Panc1 (cell line): Measurements from ENCODE around the gene FIGNL2. TPM values are rescaled to one million over a fixed set of nuclear protein-coding genes. Genes with fewer than 3 reads are reported as not detected.

ENCODE experiments used
- ATAC-seq: fragments of 200-7000 bp; cut with Tn5 transposase; 2 replicates; pipeline ENCODE4 v1.9.1; 2020; ENCODE audit warnings: mild to moderate bottlenecking, moderate library complexity
- BruUV-seq: library from RNA; stranded (reverse); fragments of 400-500 nt; replicated peaks from 2 replicates; lab custom pipeline; 2021; lab: Mats Ljungman, UMichigan
- CTCF ChIA-PET: fragments of 300-600 bp; sonication (Branson Sonifier 250); formaldehyde crosslinking; loops from one replicate; lab custom pipeline; 2022; ENCODE audit warnings: antibody characterized with exemption; lab: Charles Lee
- POLR2A ChIA-PET: fragments of 300-600 bp; sonication (Branson Sonifier 250); formaldehyde crosslinking; loops from one replicate; lab custom pipeline; 2022; ENCODE audit warnings: antibody characterized with exemption; lab: Charles Lee
- DNase-seq: peaks from one replicate; pipeline ENCODE4 v3.0.0-alpha.2; 2010; ENCODE audit warnings: low read depth, low spot score
- H3K27ac ChIP-seq: 2 replicates; pipeline ENCODE4 v1.5.1; 2011; ENCODE audit warnings: mild to moderate bottlenecking, low read length, inconsistent platforms
- H3K27me3 ChIP-seq: fragments of 200-500 bp; sonication (Bioruptor generic); 2 replicates; pipeline ENCODE4 v1.6.0; 2014; ENCODE audit warnings: low read length, inconsistent platforms; ENCODE audit not compliant: control insufficient read depth, insufficient read depth
- H3K36me3 ChIP-seq: fragments of 200-500 bp; sonication (Bioruptor generic); 2 replicates; pipeline ENCODE4 v1.5.1; 2014; ENCODE audit warnings: inconsistent platforms, mild to moderate bottlenecking, low read length, moderate library complexity; ENCODE audit not compliant: control insufficient read depth, insufficient read depth
- H3K4me1 ChIP-seq: 2 replicates; pipeline ENCODE4 v1.5.1; 2011; ENCODE audit warnings: inconsistent platforms, mild to moderate bottlenecking, low read length, moderate library complexity; ENCODE audit not compliant: control insufficient read depth, insufficient read depth
- H3K4me3 ChIP-seq, 2 experiments: 2 replicates each; pipeline ENCODE4 v1.5.1; 2011 to 2012; ENCODE audit warnings: low read depth in 2 of 2, low read length in 2 of 2, mild to moderate bottlenecking in 2 of 2, inconsistent platforms in 1 of 2, moderate library complexity in 1 of 2
- H3K9me3 ChIP-seq: fragments of 200-500 bp; sonication (Bioruptor generic); 2 replicates; pipeline ENCODE4 v1.5.1; 2014; ENCODE audit warnings: low read depth, mild to moderate bottlenecking, inconsistent platforms, low read length, moderate library complexity; ENCODE audit not compliant: control insufficient read depth, insufficient read depth
- POLR2AphosphoS5 ChIP-seq: IDR thresholded peaks from 2 replicates; pipeline ENCODE4 v1.6.1; 2012; ENCODE audit warnings: mild to moderate bottlenecking, low read depth, low read length, moderate library complexity
- SIN3A ChIP-seq: IDR thresholded peaks from 2 replicates; pipeline ENCODE4 v1.6.1; 2012; ENCODE audit warnings: low read depth, mild to moderate bottlenecking, low read length, moderate library complexity, borderline replicate concordance; ENCODE audit not compliant: insufficient read depth
- TCF7L2 ChIP-seq: IDR thresholded peaks from 2 replicates; pipeline ENCODE4 v1.6.1; 2011; ENCODE audit warnings: mild to moderate bottlenecking, low read depth, low read length, inconsistent platforms
- in situ Hi-C: cut with HindIII; loops from 2 replicates; pipeline ENCODE4 v1.10.0; 2016; ENCODE audit warnings: low sequenced_read_pairs, low pct_unique_long_range_greater_than_20kb
- intact Hi-C: fragments of 100-400 bp; cut with micrococcal nuclease; formaldehyde crosslinking; loops from one replicate; pipeline ENCODE4 v1.10.0; 2022; ENCODE audit not compliant: unreplicated experiment
- total RNA-seq: library from RNA; stranded (reverse); gene quantifications from one replicate; pipeline ENCODE4 v1.2.1, GENCODE V29; 2021; ENCODE audit not compliant: unreplicated experiment
- TF ChIP-seq, protein P1 (sequence below), 2 experiments: IDR thresholded peaks; 2 replicates each; pipeline ENCODE4 v1.6.1; 2011 to 2012; ENCODE audit warnings: low read depth in 2 of 2, control low read depth in 1 of 2, low read length in 1 of 2, mild to moderate bottlenecking in 1 of 2, moderate library complexity in 1 of 2; ENCODE audit not compliant: insufficient read depth in 1 of 2
- TF ChIP-seq, protein P2 (sequence below): fragments of 450-650 bp; IDR thresholded peaks from 2 replicates; pipeline ENCODE4 v1.5.1; 2017; ENCODE audit warnings: mild to moderate bottlenecking

The FIGNL2 gene
- total RNA-seq, 1 experiment from 2014 or later = 0.23 TPM

DNA sequence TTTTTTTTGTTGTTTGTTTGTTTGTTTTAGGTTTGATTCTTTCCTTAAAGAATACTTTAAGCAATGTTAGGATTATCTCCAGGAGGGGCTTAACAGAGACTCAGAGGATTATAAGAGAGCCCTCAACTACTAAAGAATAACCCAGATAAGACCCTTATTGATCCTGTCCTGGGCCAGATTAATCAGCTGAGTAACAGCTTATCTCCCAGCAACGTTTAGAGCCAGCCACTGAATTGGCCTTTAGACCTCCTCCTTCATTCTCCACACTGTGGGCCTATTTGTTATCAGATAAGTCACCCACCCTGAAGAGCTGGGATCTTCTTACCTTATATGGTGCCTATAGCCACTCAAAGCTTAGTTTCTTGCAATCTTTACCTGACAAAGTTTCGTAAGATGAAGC is 71.1 kb downstream of the FIGNL2 start:
- no peaks in the 10 kb centered on the region for H3K36me3 ChIP-seq
- no peak for TF ChIP-seq SIN3A
- TF ChIP-seq, protein P1, sequence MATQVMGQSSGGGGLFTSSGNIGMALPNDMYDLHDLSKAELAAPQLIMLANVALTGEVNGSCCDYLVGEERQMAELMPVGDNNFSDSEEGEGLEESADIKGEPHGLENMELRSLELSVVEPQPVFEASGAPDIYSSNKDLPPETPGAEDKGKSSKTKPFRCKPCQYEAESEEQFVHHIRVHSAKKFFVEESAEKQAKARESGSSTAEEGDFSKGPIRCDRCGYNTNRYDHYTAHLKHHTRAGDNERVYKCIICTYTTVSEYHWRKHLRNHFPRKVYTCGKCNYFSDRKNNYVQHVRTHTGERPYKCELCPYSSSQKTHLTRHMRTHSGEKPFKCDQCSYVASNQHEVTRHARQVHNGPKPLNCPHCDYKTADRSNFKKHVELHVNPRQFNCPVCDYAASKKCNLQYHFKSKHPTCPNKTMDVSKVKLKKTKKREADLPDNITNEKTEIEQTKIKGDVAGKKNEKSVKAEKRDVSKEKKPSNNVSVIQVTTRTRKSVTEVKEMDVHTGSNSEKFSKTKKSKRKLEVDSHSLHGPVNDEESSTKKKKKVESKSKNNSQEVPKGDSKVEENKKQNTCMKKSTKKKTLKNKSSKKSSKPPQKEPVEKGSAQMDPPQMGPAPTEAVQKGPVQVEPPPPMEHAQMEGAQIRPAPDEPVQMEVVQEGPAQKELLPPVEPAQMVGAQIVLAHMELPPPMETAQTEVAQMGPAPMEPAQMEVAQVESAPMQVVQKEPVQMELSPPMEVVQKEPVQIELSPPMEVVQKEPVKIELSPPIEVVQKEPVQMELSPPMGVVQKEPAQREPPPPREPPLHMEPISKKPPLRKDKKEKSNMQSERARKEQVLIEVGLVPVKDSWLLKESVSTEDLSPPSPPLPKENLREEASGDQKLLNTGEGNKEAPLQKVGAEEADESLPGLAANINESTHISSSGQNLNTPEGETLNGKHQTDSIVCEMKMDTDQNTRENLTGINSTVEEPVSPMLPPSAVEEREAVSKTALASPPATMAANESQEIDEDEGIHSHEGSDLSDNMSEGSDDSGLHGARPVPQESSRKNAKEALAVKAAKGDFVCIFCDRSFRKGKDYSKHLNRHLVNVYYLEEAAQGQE (IDR thresholded peaks at IDR 0.05; ENCODE audit: insufficient read depth in 1 of 2, low read depth in 2 of 2, low read length in 1 of 2) = no peak
- TF ChIP-seq TCF7L2 = no peak
- TF ChIP-seq, protein P2, sequence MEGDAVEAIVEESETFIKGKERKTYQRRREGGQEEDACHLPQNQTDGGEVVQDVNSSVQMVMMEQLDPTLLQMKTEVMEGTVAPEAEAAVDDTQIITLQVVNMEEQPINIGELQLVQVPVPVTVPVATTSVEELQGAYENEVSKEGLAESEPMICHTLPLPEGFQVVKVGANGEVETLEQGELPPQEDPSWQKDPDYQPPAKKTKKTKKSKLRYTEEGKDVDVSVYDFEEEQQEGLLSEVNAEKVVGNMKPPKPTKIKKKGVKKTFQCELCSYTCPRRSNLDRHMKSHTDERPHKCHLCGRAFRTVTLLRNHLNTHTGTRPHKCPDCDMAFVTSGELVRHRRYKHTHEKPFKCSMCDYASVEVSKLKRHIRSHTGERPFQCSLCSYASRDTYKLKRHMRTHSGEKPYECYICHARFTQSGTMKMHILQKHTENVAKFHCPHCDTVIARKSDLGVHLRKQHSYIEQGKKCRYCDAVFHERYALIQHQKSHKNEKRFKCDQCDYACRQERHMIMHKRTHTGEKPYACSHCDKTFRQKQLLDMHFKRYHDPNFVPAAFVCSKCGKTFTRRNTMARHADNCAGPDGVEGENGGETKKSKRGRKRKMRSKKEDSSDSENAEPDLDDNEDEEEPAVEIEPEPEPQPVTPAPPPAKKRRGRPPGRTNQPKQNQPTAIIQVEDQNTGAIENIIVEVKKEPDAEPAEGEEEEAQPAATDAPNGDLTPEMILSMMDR = no peak
- no peak for TF ChIP-seq POLR2AphosphoS5
- CTCF ChIA-PET = interaction anchor here (0.5 kb wide), 1 partner anchor 378 kb away, joined by 7 read pairs; no protein-coding TSS in a partner anchor
- POLR2A ChIA-PET = no interaction called here
- in situ Hi-C loops = no loop called here
- DNase-seq (no peak), ATAC-seq (no peak)
- H3K9me3 ChIP-seq = no peaks in the 10 kb centered on the region
- H3K27ac ChIP-seq = no peak overlapping the region
- intact Hi-C loops = no loop called here
- H3K4me3 ChIP-seq = no peak overlapping the region
- no peaks in the 10 kb centered on the region for H3K27me3 ChIP-seq
- no peaks in the 10 kb centered on the region for H3K4me1 ChIP-seq
- no TSS peak for BruUV-seq

DNA sequence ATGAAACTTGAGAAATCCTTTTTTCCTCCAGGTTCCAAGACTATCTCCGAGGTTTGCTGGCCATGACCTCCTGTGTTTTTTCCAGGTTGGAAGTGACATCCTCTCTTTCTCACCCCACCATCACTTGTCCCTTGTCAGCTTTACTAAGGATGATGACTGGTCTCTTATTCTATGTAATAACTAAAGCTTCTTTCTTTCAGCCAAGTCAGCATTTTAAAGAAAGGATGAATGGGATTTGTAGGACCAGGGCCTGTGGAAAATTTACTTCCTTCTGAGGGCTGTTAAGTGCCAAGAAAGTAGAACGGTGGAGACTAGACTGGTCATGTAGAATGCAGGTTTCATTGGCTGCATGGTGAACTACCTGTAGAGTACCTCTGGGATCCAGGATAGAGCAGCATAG is 73.6 kb downstream of the FIGNL2 start:
- TF ChIP-seq TCF7L2 = no peak
- no peak for TF ChIP-seq SIN3A
- CTCF ChIA-PET = interaction anchor here (0.6 kb wide), 1 partner anchor 18 kb away, joined by 9 read pairs; no protein-coding TSS in a partner anchor
- no peak for ATAC-seq
- H3K9me3 ChIP-seq = no peaks in the 10 kb centered on the region
- no peaks in the 10 kb centered on the region for H3K36me3 ChIP-seq
- BruUV-seq = no TSS peak
- POLR2A ChIA-PET = no interaction called here
- H3K27me3 ChIP-seq = no peaks in the 10 kb centered on the region
- H3K27ac ChIP-seq = no peak overlapping the region
- no peak overlapping the region for H3K4me3 ChIP-seq
- in situ Hi-C loops = no loop called here
- no peak for DNase-seq
- H3K4me1 ChIP-seq = no peaks in the 10 kb centered on the region
- intact Hi-C loops = no loop called here

DNA sequence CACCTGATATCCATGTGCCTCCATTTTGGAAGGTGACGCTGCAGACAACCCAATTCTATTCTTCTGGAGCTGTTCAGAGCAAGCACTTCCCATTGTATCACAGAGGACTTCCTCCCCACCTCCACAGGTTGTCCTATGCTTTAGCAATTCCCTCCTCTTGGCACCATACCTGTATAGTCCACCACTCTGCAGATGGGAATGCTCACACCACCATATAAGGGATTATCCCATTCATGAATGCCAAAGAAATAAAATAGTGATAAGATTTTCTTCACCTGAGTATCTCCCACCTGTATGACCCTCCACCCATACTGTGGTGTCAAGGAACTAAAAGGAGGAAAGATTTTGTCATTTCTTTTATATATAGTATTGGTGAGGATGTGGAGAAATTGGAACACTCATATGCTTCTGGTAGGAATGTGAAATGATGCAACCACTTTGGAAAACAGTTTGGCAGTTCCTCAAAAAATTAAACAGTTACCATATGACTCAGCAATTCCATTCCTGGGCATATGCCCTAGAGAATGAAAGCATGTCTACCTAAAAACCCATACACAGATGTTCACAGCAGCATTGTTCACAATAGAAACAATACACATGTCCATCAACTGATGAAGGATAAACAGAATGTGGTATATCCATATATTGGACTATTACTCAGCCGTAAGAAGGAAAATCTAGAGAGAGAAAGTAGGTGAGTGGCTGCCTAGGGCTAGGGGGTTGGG is 75.2 kb downstream of the FIGNL2 start:
- TF ChIP-seq, protein P1 (IDR thresholded peaks at IDR 0.05; ENCODE audit: insufficient read depth in 1 of 2, low read depth in 2 of 2, low read length in 1 of 2) = no peak
- in situ Hi-C loops = no loop called here
- H3K4me3 ChIP-seq = no peak overlapping the region
- ATAC-seq = no peak
- ChIA-PET POLR2A (no interaction called here), CTCF (no interaction called here)
- no peak overlapping the region for H3K27ac ChIP-seq
- H3K27me3 ChIP-seq = no peaks in the 10 kb centered on the region
- BruUV-seq = no TSS peak
- intact Hi-C loops = no loop called here
- H3K4me1 ChIP-seq = no peaks in the 10 kb centered on the region
- H3K36me3 ChIP-seq = no peaks in the 10 kb centered on the region
- no peak for DNase-seq
- H3K9me3 ChIP-seq = no peaks in the 10 kb centered on the region
